ENCODE measurements around the gene GNE.
"Not testable (repeated sequence)": the region's sequence is repeated elsewhere in the genome, so short reads cannot be mapped to it uniquely, and the experiment has no call there.

The GNE gene

GRCh38 chr9:36188212-36188611 is 70.0 kb downstream of the GNE start:
- TF ChIP-seq CTCF (IDR thresholded peaks at IDR 0.05; ENCODE audit: low read depth, low read length, poor library complexity, severe bottlenecking) (no peak), EZH2phosphoT487 (IDR thresholded peaks at IDR 0.05; ENCODE audit: borderline replicate concordance, low read length) (no peak)
- Histone ChIP-seq H3K4me3 (ENCODE audit: low read length) (no peak overlapping the region), H3K27me3 (ENCODE audit: control insufficient read depth, low read length) (no peaks in the 10 kb centered on the region), H3K9me3 (ENCODE audit: control insufficient read depth, insufficient read depth, low read length) (no peaks in the 10 kb centered on the region), H3K9me2 (replicated peaks; ENCODE audit: control insufficient read depth, low read length) (no peaks in the 10 kb centered on the region), H3K4me1 (ENCODE audit: control insufficient read depth, low read length) (peaks cover 30% of the 10 kb centered on the region), H3K36me3 (ENCODE audit: control insufficient read depth, low read length) (peaks cover 22% of the 10 kb centered on the region), H3K79me2 (ENCODE audit: control insufficient read depth, low read length) (peaks cover 25% of the 10 kb centered on the region), H3K27ac (ENCODE audit: low read depth, low read length) (no peak overlapping the region), H3K4me2 (ENCODE audit: low read length) (no peak overlapping the region), H3F3A (ENCODE audit: control insufficient read depth, insufficient read depth) (no peaks in the 10 kb centered on the region), H4K20me1 (ENCODE audit: control insufficient read depth, insufficient read depth, low read depth, low read length) (peaks cover 14% of the 10 kb centered on the region; the same call in 1 of the 2 replicates)

GRCh38 chr9:36187414-36187813 is 70.8 kb downstream of the GNE start:
- H3K4me2 ChIP-seq (ENCODE audit: low read length), result 0 out of 2 replicates have a peak overlapping the region, but pooled peaks have one; percentile 8

GRCh38 chr9:36180243-36180642 is 78.0 kb downstream of the GNE start:
- not testable (repeated sequence) for H3K36me3 ChIP-seq (ENCODE audit: control insufficient read depth, low read length); H3F3A ChIP-seq (ENCODE audit: control insufficient read depth, insufficient read depth); H3K4me3 ChIP-seq (ENCODE audit: low read length)

More at GRCh38 chr9:36187414-36187813, 70.8 kb downstream of the GNE start:
- peaks cover 16% of the 10 kb centered on the region for H3K36me3 ChIP-seq (ENCODE audit: control insufficient read depth, low read length)
- H3K27me3 ChIP-seq (ENCODE audit: control insufficient read depth, low read length), result no peaks in the 10 kb centered on the region
- H3F3A ChIP-seq (ENCODE audit: control insufficient read depth, insufficient read depth), result no peaks in the 10 kb centered on the region
- TF ChIP-seq CTCF (IDR thresholded peaks at IDR 0.05; ENCODE audit: low read depth, low read length, poor library complexity, severe bottlenecking), result no peak
- TF ChIP-seq EZH2phosphoT487 (IDR thresholded peaks at IDR 0.05; ENCODE audit: borderline replicate concordance, low read length), result no peak
- H3K27ac ChIP-seq (ENCODE audit: low read depth, low read length), result no peak overlapping the region
- no peaks in the 10 kb centered on the region for H3K9me2 ChIP-seq (replicated peaks; ENCODE audit: control insufficient read depth, low read length)
- no peak overlapping the region for H3K4me3 ChIP-seq (ENCODE audit: low read length)
- peaks cover 17% of the 10 kb centered on the region for H3K79me2 ChIP-seq (ENCODE audit: control insufficient read depth, low read length)
- H3K9me3 ChIP-seq (ENCODE audit: control insufficient read depth, insufficient read depth, low read length), result no peaks in the 10 kb centered on the region
- peaks cover 22% of the 10 kb centered on the region for H3K4me1 ChIP-seq (ENCODE audit: control insufficient read depth, low read length)
- peaks cover 8% of the 10 kb centered on the region; the same call in 1 of the 2 replicates for H4K20me1 ChIP-seq (ENCODE audit: control insufficient read depth, insufficient read depth, low read depth, low read length)

GRCh38 chr9:36177571-36177970 is 80.7 kb downstream of the GNE start:
- Histone ChIP-seq H3K9me2 (replicated peaks; ENCODE audit: control insufficient read depth, low read length) (no peaks in the 10 kb centered on the region), H3K4me2 (ENCODE audit: low read length) (no peak overlapping the region), H4K20me1 (ENCODE audit: control insufficient read depth, insufficient read depth, low read depth, low read length) (no peaks in the 10 kb centered on the region), H3K27me3 (ENCODE audit: control insufficient read depth, low read length) (no peaks in the 10 kb centered on the region), H3F3A (ENCODE audit: control insufficient read depth, insufficient read depth) (no peaks in the 10 kb centered on the region), H3K27ac (ENCODE audit: low read depth, low read length) (no peak overlapping the region), H3K4me3 (ENCODE audit: low read length) (no peak overlapping the region), H3K79me2 (ENCODE audit: control insufficient read depth, low read length) (no peaks in the 10 kb centered on the region), H3K4me1 (ENCODE audit: control insufficient read depth, low read length) (no peaks in the 10 kb centered on the region), H3K9me3 (ENCODE audit: control insufficient read depth, insufficient read depth, low read length) (no peaks in the 10 kb centered on the region), H3K36me3 (ENCODE audit: control insufficient read depth, low read length) (no peaks in the 10 kb centered on the region)
- TF ChIP-seq CTCF (IDR thresholded peaks at IDR 0.05; ENCODE audit: low read depth, low read length, poor library complexity, severe bottlenecking) (no peak), EZH2phosphoT487 (IDR thresholded peaks at IDR 0.05; ENCODE audit: borderline replicate concordance, low read length) (no peak)

More at GRCh38 chr9:36180243-36180642, 78.0 kb downstream of the GNE start:
- H3K4me2 ChIP-seq (ENCODE audit: low read length); H3K9me2 ChIP-seq (replicated peaks; ENCODE audit: control insufficient read depth, low read length); H3K27ac ChIP-seq (ENCODE audit: low read depth, low read length); H3K27me3 ChIP-seq (ENCODE audit: control insufficient read depth, low read length); H4K20me1 ChIP-seq (ENCODE audit: control insufficient read depth, insufficient read depth, low read depth, low read length); H3K79me2 ChIP-seq (ENCODE audit: control insufficient read depth, low read length); H3K9me3 ChIP-seq (ENCODE audit: control insufficient read depth, insufficient read depth, low read length); H3K4me1 ChIP-seq (ENCODE audit: control insufficient read depth, low read length): not testable (repeated sequence)

- not testable (repeated sequence) for H3K4me3 ChIP-seq (ENCODE audit: low read length); H3K4me2 ChIP-seq (ENCODE audit: low read length); H3K9me3 ChIP-seq (ENCODE audit: control insufficient read depth, insufficient read depth, low read length); H3K9me2 ChIP-seq (replicated peaks; ENCODE audit: control insufficient read depth, low read length); H3K79me2 ChIP-seq (ENCODE audit: control insufficient read depth, low read length); H4K20me1 ChIP-seq (ENCODE audit: control insufficient read depth, insufficient read depth, low read depth, low read length); H3K27me3 ChIP-seq (ENCODE audit: control insufficient read depth, low read length); H3K4me1 ChIP-seq (ENCODE audit: control insufficient read depth, low read length); H3K36me3 ChIP-seq (ENCODE audit: control insufficient read depth, low read length); H3K27ac ChIP-seq (ENCODE audit: low read depth, low read length); H3F3A ChIP-seq (ENCODE audit: control insufficient read depth, insufficient read depth)
Measured at GRCh38 chr9:36176496-36176895, 81.8 kb downstream of the GNE start.

- not testable (repeated sequence) for H3K4me2 ChIP-seq (ENCODE audit: low read length); H3F3A ChIP-seq (ENCODE audit: control insufficient read depth, insufficient read depth); H3K36me3 ChIP-seq (ENCODE audit: control insufficient read depth, low read length); H3K4me1 ChIP-seq (ENCODE audit: control insufficient read depth, low read length); H3K9me3 ChIP-seq (ENCODE audit: control insufficient read depth, insufficient read depth, low read length); H3K4me3 ChIP-seq (ENCODE audit: low read length); H3K27me3 ChIP-seq (ENCODE audit: control insufficient read depth, low read length); H3K9me2 ChIP-seq (replicated peaks; ENCODE audit: control insufficient read depth, low read length); H4K20me1 ChIP-seq (ENCODE audit: control insufficient read depth, insufficient read depth, low read depth, low read length); H3K79me2 ChIP-seq (ENCODE audit: control insufficient read depth, low read length); H3K27ac ChIP-seq (ENCODE audit: low read depth, low read length)
Measured at GRCh38 chr9:36175209-36175608, 83.0 kb downstream of the GNE start.

All from DOHH2 (cell line).